Left colon (tissue), 2 donors: Measurements from ENCODE around the gene CRAT. TPM values are rescaled to one million over a fixed set of nuclear protein-coding genes. Genes with fewer than 3 reads are reported as not detected.

Source experiments
- ATAC-seq: fragments of 200-7000 bp; cut with Tn5 transposase; one replicate; pipeline ENCODE4 v1.9.1; 2020; ENCODE audit warnings: mild to moderate bottlenecking, moderate library complexity
- DNase-seq, 2 donors: peaks; one replicate each; pipeline ENCODE4 v3.0.0-alpha.2; 2020
- intact Hi-C, 2 donors: fragments of 100-400 bp; cut with DNase I in 1 of 2; cut with micrococcal nuclease in 1 of 2; formaldehyde crosslinking; loops; one replicate each; pipeline versions ENCODE4 v1.11.2 to v1.14.0; 2022; cut with DNase I, micrococcal nuclease
- long read RNA-seq: library from polyadenylated mRNA; unstranded; transcript quantifications from one replicate; pipeline ENCODE4 v2.0.0, GENCODE V29; 2021
- total RNA-seq, 2 donors: library from RNA; stranded (reverse); fragmentation: NEBNext Ultra II Directional; extraction: Animal tissue kit (Norgen Biotek cat#: 25700); gene quantifications; one replicate each; pipeline ENCODE4 v1.2.1, GENCODE V29; 2021
- donor health status: DM: no; HTN: no; CAD: no.
- donor health status: DM: yes; HTN: yes; CAD: no.

The CRAT gene
- total RNA-seq, result 10 to 100 TPM; 62.4 to 76.1 TPM
- long read RNA-seq, transcript CRAT-207 (15 exons, 2,253 nt), result minor isoform, 9 of 126 reads
- long read RNA-seq, transcript CRAT-201 (14 exons, 2,763 nt), result major isoform, 37 of 126 reads
- long read RNA-seq, partial matches to known transcripts, result 60 of 126 reads
- long read RNA-seq, other reads (novel, unspliced or antisense), result 18 of 126 reads

GRCh38 chr9:129110740-129111527 is at the start of gene CRAT, which contains the start of gene PTPA:
CRAT (minus strand) TSS chr9:129110793; CDS start chr9:129110509, 284 bp downstream.
PTPA (plus strand) TSS chr9:129111415; CDS start chr9:129111601, 186 bp downstream.
- intact Hi-C loops, result no loop called here
- ATAC-seq, result peak; percentile 79

GRCh38 chr9:129156163-129156562 is 45.6 kb upstream of the CRAT start:
- ATAC-seq, result no peak
- no peak for DNase-seq
- intact Hi-C loops, result no loop called here

More at GRCh38 chr9:129110740-129111527, at the start of gene CRAT, which contains the start of gene PTPA:
- DNase-seq, result peak; percentile 98 to 99

DNA sequence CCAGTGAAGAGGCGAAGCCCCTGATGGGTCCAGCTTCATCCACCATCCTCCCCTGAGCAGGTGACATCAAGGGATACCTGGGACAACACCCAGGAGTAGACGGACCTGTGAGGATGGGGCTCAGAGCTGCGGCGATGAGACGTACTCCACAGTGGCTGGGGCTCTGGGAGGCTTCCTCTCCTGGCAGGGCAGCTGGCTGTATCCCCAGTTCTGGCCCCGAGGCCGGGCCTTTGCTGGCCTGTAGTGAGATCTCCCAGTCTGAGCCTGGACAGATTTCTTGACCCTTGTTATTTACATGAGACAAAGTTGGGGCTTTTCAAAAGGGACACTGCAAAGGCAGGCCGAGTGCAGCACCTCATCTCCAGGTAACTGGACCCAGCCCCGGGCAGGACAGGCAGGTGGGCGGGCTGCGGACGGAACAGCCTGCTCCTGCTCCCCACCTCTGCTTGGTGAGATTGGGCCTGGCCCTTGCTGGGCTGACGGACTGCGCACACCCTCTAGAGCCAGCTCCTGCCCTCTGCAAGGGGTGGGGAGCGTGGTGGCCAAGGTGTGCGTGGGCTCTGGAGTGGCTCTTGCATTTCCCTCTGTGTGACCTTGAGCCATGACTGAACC is 44.4 kb upstream of the CRAT start:
- ATAC-seq, result no peak
- intact Hi-C loops, result no loop called here
- no peak for DNase-seq

GRCh38 chr9:129151469-129151868 is 40.9 kb upstream of the CRAT start:
- no peak for DNase-seq
- intact Hi-C loops, result no loop called here

DNA sequence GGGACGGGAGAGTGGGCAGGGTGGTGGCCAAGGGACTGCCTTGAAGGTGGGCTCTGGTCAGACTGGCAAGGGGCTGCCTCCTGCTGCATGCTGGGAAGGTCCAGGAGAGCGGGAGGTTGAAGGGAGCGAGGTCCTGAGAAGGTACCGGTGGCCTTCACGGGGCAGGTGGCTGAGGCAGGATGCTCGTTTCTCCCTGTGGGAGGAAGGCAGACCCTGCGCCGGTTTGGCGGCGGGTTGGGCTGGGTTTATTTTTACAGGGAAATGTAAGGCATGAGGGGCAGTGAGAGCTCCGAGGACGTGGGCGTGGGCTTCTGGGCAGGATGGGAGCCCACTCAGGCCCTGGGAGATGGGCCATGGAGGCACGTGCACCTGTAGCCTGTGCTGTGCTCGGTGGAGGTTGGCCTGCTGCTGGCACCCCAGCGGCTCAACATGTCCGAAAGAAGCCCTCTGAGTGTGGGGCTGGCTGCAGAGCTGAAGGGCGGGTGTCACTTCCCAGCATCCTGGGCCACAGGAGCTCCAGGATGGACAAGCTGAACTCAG is 40.1 kb upstream of the CRAT start:
- DNase-seq, result no peak
- intact Hi-C loops, result no loop called here
- no peak for ATAC-seq

More at GRCh38 chr9:129151469-129151868, 40.9 kb upstream of the CRAT start:
- no peak for ATAC-seq

DNA sequence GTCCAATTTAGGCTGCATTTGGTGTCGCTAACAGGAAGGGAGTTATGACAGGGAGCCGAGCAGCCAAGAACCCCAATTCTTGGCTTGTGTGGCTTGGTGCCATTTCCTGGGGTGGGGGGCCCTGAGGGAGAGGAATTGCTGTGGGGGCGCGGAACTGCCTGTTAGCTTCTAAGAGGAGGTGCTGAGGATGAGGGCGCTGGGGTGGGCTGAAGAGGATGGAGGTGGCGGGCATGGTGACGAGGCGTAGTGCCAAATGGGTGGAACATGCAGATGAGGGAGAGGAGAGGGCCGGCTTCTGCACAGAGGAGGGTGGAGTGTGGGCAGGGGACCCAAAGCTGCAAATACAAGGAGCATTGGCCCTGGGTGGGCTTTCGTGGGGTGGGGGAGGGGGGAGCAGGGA is 39.5 kb upstream of the CRAT start:
- intact Hi-C loops, result no loop called here
- DNase-seq (no peak), ATAC-seq (no peak)

DNA sequence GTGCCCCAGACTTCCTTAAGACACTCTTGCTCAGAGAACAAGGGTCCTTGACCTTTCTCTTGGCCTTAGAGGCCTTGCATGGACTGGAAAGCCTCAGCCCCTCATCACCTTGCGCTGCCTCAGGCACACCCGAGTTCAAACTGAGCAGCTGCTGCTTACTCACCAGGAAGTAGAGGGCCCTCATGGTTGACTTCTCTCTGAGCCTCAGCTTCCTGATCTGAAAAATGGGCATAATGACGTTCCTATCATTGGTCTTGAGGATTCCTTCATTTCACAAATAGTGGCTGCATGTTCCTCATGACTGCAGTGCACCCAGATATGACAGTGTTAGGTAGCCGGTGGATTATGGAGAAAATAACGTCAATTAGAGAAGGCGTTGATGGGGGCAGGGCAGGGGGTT is 38.8 kb upstream of the CRAT start:
- intact Hi-C loops, result loop anchor here (10.0 kb wide), 2 partner anchors 335 to 345 kb away; no protein-coding TSS in a partner anchor
- DNase-seq (no peak), ATAC-seq (no peak)

DNA sequence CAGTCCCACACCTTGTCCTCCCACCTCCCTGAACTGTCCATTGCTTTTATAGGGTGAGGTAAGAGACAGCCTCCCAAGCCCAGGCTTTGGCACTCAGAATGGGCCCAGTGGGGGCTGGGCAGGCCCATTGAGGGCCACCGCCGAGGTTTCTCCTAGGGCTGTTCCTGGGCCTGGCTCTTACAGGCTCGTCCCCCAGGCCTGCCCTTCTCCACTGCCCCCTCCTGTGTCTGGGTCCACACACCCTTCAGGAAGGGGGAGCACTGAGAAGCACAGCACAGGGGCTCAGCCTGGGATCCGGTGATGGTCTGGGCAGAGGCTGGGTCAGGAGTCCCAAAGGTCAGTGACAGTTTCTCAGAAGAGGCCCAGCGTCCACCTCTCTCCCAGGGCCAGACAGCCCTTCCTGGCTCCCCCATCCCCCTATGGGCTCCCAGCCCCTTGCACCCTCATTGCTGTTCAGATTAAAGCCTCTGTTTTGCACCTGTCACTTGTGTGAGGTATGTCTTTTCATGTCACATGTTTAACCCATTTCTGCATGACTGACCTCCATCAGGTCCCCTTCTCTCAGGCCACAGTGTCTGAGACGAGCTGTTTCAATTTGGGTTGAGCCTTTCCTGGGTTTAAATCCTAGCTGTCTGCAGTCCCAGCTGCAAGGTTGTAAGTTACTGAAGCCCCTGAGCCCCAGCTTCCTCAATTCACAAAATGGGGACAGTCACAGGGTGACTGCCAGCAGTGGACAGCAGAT is 38.0 kb upstream of the CRAT start:
- DNase-seq, result no peak
- ATAC-seq, result no peak
- intact Hi-C loops, result loop anchor here (10.0 kb wide), 2 partner anchors 336 to 346 kb away; no protein-coding TSS in a partner anchor

- intact Hi-C loops, result loop anchor here (10.0 kb wide), 2 partner anchors 338 to 348 kb away; no protein-coding TSS in a partner anchor
- ATAC-seq, result no peak
Observed at GRCh38 chr9:129146441-129146941, 35.9 kb upstream of the CRAT start.

DNA sequence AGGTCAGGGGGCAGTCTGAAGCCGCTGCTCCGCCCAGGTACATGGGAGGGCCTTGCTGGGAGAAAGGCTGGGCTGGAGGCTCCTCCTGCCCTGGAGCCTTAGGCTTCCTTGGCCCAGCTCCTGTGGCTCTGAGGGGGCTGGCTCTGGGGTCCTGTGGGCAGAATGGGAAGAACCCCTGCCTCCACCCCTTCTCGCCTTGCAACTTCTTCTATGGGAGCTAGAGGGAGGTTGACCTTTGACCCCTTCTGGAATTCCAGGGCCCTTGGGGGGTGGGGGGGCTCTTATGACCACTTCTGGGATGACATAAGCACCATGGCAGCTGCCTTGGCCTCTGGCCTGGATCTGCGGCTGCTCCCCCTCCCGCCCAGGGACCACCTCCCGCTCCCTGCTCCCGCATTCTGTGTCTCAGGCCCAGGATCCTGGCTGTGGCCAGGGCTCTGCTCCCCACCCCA is 35.3 kb upstream of the CRAT start:
- ATAC-seq (peak; percentile 21), DNase-seq (peak in 1 of 2 donors; percentile 28)

More at GRCh38 chr9:129146441-129146941, 35.9 kb upstream of the CRAT start:
- no peak for DNase-seq

DNA sequence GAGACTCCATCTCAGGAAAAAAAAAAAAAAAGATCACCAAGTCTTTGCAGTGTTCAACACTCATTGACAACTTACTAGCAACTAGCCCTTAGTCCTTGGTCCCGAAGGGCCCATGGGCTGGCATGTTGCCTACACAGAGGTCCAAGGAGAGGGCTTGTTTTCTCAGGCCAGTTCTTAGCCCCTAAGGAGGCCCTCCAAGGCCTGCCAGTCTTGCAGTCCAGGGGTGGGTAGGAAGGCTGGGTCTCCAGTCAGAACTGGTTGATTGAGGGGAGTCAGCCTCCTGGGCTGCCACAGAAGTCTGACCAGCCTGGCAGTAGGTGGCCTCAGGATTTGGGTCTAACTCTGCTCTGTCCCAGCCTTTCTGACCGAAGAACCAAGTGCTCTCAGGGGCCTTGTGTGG is 34.7 kb upstream of the CRAT start:
- intact Hi-C loops, result loop anchor here (10.0 kb wide), 2 partner anchors 339 to 349 kb away; no protein-coding TSS in a partner anchor
- DNase-seq (no peak), ATAC-seq (no peak)

More for the DNA sequence above, 35.3 kb upstream of the CRAT start:
- intact Hi-C loops, result loop anchor here (10.0 kb wide), 2 partner anchors 339 to 349 kb away; no protein-coding TSS in a partner anchor

GRCh38 chr9:129143031-129143927 is 32.7 kb upstream of the CRAT start:
- intact Hi-C loops, result loop anchor here (10.0 kb wide), 2 partner anchors 342 to 352 kb away; no protein-coding TSS in a partner anchor

GRCh38 chr9:129142138-129142935 is 31.7 kb upstream of the CRAT start:
- DNase-seq (no peak), ATAC-seq (no peak)
- intact Hi-C loops, result loop anchor here (10.0 kb wide), 2 partner anchors 342 to 352 kb away; no protein-coding TSS in a partner anchor

More at GRCh38 chr9:129143031-129143927, 32.7 kb upstream of the CRAT start:
- peak; percentile 56 for ATAC-seq
- peak; percentile 85 to 89 for DNase-seq

- intact Hi-C loops, result loop anchor here (10.0 kb wide), 2 partner anchors 343 to 353 kb away; no protein-coding TSS in a partner anchor
- ATAC-seq (no peak), DNase-seq (peak in 1 of 2 donors; percentile 63)
Observed at GRCh38 chr9:129141066-129142041, 30.8 kb upstream of the CRAT start.
